AG09309 (cell line): ENCODE data around the gene PRKN.

Experiments used
- DNase-seq: peaks from one replicate; pipeline ENCODE4 v3.0.0-alpha.2; 2010; ENCODE audit warnings: low read depth
- H3K4me3 ChIP-seq: 2 replicates; pipeline ENCODE4 v1.5.1; 2011; ENCODE audit warnings: mild to moderate bottlenecking, low read depth, low read length, moderate library complexity; ENCODE audit not compliant: control insufficient read depth
- TF ChIP-seq, protein P1 (sequence below): IDR thresholded peaks from 2 replicates; pipeline ENCODE4 v1.5.1; 2011; ENCODE audit warnings: mild to moderate bottlenecking, low read depth, low read length, inconsistent platforms; ENCODE audit not compliant: insufficient read depth, control insufficient read depth; ENCODE audit errors: missing control alignments

The PRKN gene

DNA sequence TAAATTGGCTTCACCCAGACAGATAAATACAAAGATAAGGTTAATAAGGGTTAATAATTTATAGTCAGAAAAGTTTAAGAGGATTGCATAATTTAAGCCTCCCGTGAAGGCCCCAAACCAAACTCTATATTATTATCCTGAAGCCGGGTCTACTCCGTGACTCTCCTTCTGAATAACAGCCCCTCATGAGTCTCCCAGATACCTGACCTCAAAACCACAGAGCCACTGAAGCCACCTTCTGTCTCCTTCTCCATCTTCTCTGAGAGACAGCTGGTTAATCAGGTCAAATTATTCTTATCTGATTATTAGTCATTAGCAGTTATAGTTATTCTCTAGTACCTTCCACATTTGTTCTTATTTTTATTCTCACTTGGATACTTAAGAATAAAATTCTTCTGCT lies 884.5 kb downstream of the PRKN start:
- TF ChIP-seq, protein P1, sequence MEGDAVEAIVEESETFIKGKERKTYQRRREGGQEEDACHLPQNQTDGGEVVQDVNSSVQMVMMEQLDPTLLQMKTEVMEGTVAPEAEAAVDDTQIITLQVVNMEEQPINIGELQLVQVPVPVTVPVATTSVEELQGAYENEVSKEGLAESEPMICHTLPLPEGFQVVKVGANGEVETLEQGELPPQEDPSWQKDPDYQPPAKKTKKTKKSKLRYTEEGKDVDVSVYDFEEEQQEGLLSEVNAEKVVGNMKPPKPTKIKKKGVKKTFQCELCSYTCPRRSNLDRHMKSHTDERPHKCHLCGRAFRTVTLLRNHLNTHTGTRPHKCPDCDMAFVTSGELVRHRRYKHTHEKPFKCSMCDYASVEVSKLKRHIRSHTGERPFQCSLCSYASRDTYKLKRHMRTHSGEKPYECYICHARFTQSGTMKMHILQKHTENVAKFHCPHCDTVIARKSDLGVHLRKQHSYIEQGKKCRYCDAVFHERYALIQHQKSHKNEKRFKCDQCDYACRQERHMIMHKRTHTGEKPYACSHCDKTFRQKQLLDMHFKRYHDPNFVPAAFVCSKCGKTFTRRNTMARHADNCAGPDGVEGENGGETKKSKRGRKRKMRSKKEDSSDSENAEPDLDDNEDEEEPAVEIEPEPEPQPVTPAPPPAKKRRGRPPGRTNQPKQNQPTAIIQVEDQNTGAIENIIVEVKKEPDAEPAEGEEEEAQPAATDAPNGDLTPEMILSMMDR = no peak

DNA sequence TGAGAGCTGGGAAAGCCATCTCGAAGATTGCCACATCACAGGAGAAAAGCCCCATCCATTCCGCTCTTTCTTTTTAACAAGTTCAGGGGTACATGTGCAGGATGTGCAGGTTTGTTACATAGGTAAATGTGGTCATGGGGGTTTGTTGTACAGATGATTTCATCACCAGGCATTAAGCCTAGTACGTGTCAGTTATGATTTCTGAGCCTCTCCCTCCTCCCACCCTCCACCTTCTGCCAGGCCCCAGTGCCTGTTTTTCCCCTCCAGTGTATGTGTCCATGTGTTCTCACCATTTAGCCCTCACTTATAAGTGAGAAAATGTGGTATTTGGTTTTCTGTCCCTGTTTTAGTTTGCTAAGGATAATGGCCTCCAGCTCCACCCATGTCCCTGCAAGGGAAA lies 887.2 kb downstream of the PRKN start:
- no peak for DNase-seq
- H3K4me3 ChIP-seq = no peak overlapping the region
- TF ChIP-seq, protein P1 = no peak

More for the DNA sequence above, 884.5 kb downstream of the PRKN start:
- no peak overlapping the region for H3K4me3 ChIP-seq
- no peak for DNase-seq

DNA sequence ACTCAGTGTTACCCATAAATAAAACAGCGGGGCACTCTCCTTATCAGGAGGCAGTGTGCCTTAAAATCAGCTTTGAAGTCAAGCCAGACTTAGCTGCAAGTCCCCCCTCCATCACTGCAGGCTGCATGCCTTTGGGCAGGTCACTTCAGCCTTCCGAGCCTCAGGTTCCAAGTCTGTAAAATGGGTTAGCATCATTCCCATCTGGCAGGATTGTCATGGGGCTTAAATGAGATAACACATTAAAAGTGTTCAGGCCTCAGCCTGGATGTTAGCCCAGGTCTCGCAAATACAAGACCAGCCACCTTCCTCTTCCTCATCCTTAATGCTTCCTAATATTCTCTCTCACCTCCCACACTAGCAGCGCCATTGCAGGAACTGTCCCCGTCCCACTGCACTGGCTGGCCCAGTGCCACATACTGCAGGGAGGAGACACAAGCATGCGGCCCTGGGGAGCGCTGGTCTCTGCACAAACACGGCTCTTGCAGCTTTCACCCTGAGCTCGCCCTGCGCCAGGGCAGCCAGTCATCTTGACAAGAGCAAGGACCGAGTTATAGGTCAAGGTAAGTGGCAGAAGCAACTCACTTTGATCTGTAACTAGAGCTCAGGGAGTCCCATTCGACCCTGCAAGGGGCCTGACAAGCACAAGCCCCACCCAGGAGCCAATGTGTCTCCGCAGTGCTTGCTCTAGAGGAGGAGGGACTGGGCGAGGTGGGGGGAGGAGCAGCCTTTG lies 889.1 kb downstream of the PRKN start:
- no peak overlapping the region for H3K4me3 ChIP-seq
- DNase-seq = no peak
- TF ChIP-seq, protein P1 = no peak

DNA sequence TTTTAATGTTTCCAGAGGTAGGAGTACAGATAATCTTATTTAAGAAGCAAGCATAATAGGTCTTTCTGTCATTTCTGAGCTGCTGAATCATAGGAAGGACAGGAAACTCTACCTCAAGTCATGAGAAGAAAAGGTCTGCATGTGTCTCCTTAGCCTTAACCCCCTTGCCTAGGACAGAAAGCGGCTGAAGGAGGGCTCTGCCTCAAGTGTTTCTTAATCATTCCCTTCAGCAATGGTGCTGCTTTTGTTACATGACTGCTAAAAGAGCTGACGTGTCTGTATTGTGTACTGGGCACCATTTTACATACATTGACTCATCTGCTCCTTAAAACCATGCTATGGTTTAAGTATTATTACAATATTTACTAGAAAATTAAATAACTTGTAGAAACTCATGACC lies 889.7 kb downstream of the PRKN start:
- DNase-seq = no peak
- H3K4me3 ChIP-seq = no peak overlapping the region
- TF ChIP-seq, protein P1 = no peak

DNA sequence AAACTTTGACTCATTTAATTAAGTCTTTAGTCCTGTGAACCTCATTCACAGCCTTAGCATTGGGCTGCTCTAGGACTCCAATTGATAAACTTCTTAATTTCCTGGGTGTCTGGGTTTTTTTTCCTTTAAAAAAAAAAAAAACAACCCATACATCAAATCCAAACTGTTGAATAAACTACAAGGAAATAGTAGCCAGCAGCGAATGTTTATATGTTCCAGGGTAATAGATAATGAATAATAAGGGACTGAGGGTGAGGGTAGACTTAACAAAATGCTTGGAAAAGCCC lies 890.2 kb downstream of the PRKN start:
- no peak for DNase-seq
- TF ChIP-seq, protein P1 = no peak

DNA sequence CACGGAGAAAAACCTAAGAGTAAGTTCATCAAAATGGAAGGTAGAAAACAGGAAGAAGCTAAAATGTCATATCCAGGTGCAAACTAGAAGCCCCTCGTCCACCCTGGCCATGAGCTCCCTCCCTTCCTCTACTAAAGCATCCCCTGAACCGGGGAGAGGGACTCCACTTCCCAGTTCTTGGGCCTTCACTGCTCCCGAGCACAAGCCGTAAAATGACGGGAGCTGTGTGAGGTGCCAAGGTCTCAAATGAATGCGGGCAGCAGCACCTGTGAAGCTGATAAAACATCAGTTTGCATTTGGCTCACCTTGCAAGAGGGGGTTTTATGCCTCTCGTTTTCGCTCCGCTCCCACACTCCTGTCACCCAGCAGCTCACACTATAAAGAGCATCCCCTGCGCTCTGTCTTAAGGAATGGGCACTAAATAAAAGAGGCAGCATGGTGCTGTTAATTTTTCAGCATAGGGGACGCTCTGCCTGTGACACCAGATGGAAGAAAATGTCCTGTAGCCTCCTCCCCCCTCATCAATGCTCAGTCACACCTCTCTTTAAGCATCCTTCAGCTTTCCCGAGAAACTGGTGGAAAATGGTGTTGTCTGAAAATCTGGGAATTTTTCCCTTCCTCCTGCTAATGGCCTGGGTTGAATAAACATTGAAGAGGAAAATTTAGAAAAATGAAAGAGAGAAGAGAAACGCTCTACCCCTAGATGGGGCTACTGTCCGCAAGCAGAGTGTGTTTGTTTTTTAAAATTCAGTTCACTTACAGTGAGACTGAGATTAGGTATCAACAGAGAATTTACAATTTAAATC lies 890.7 kb downstream of the PRKN start:
- no peak overlapping the region for H3K4me3 ChIP-seq
- DNase-seq = no peak
- TF ChIP-seq, protein P1 = no peak

More for the DNA sequence above, 890.2 kb downstream of the PRKN start:
- H3K4me3 ChIP-seq = no peak overlapping the region
